Activated naive CD4-positive, alpha-beta T cell treated with anti-CD3 and anti-CD28 coated beads for 36 hours (primary cell): ENCODE data around the gene THTPA. TPM values are rescaled to one million over a fixed set of nuclear protein-coding genes. Genes with fewer than 3 reads are reported as not detected.

ENCODE experiments used
- CTCF ChIA-PET: fragments of 350-600 bp; sonication (Branson Sonifier 250); formaldehyde crosslinking; loops from one replicate; lab custom pipeline; 2021; ENCODE audit warnings: antibody characterized with exemption; lab: Charles Lee
- DNase-seq: peaks from one replicate; pipeline ENCODE4 v3.0.0-alpha.2; 2020
- H3K27ac Mint-ChIP-seq: one replicate; pipeline ENCODE4 v1.8.0; 2021; ENCODE audit warnings: mild to moderate bottlenecking, mixed read lengths
- H3K27me3 Mint-ChIP-seq: one replicate; pipeline ENCODE4 v1.8.0; 2021; ENCODE audit warnings: low read depth, mixed read lengths
- H3K36me3 Mint-ChIP-seq: one replicate; pipeline ENCODE4 v1.8.0; 2021; ENCODE audit warnings: low read depth, mixed read lengths
- H3K4me1 Mint-ChIP-seq: one replicate; pipeline ENCODE4 v1.8.0; 2021; ENCODE audit warnings: low read depth, mixed read lengths
- H3K4me3 Mint-ChIP-seq: one replicate; pipeline ENCODE4 v1.8.0; 2021; ENCODE audit warnings: mild to moderate bottlenecking, moderate library complexity, mixed read lengths
- H3K9me3 Mint-ChIP-seq: one replicate; pipeline ENCODE4 v1.8.0; 2021; ENCODE audit warnings: mixed read lengths
- intact Hi-C: fragments of 100-400 bp; cut with micrococcal nuclease; formaldehyde crosslinking; loops from one replicate; pipeline ENCODE4 v1.15.1; 2023
- total RNA-seq, 2 experiments: library from RNA; stranded (reverse); gene quantifications; one replicate each; pipeline ENCODE4 v1.2.3, GENCODE V29; 2021

The THTPA gene
- total RNA-seq, 2 experiments from 2014 or later: 6.2 to 6.6 TPM

DNA sequence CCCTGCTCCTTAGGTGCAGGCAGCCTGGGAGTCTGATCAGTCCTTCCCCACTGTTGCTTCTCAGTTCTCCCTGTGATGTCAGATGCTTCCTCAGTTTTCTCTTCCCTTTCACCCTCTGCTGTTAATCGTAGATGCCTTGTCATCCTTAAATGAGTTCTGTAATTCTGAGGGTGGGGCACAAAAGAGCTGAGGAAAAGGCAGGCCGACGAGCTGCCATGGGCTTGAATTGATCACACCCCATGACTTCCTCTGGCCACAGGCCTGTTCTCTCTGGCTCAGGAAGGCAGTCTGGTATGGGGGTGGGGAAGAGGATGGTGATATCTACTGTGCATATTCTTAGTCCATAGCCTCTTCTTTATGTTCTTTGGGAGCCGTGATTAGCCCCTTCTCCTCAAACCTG lies 16.8 kb downstream of the THTPA start:
- H3K4me3 Mint-ChIP-seq: no peak overlapping the region
- peaks cover 18% of the 10 kb centered on the region for H3K27me3 Mint-ChIP-seq

DNA sequence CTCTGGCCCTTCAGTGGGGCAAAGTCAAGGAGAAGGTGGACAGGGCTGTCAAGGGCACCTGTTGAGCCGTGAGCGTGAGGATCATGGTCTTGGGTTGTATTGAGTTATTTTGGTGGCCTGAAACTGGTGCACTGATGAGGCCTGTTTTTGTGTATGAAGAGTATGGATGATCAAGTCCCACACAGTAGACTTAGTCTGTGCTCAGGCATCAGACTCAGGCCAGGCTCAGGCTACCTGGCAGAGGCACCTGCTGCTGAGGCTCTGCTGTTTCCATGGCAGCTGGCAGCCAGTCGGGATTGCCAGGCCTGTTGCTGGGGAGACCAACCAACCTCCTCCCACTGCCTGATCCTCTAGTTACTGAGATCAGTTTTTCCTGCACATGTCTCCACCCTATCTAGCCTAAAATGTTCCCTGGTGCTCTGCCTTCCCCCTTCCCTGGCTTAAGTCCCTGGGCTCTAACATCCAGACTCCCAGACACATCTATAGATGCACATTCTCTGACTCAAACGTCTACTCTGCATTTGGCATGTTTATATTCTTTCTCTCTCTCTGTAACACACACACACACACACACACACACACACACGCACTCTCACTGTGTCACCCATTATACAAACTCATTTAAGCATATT lies 17.4 kb downstream of the THTPA start:
- CTCF ChIA-PET: interaction anchor here (1.5 to 2.2 kb wide), 2 partner anchors 11 to 13 kb away, joined by 6 to 12 read pairs; no protein-coding TSS in a partner anchor

More for the DNA sequence above, 16.8 kb downstream of the THTPA start:
- H3K9me3 Mint-ChIP-seq: no peaks in the 10 kb centered on the region
- no peaks in the 10 kb centered on the region for H3K36me3 Mint-ChIP-seq
- no peak for DNase-seq
- peaks cover 20% of the 10 kb centered on the region for H3K4me1 Mint-ChIP-seq
- H3K27ac Mint-ChIP-seq: no peak overlapping the region
- CTCF ChIA-PET: interaction anchor here (2.2 kb wide), 1 partner anchor 10 kb away, joined by 12 read pairs; no protein-coding TSS in a partner anchor
- intact Hi-C loops: no loop called here

DNA sequence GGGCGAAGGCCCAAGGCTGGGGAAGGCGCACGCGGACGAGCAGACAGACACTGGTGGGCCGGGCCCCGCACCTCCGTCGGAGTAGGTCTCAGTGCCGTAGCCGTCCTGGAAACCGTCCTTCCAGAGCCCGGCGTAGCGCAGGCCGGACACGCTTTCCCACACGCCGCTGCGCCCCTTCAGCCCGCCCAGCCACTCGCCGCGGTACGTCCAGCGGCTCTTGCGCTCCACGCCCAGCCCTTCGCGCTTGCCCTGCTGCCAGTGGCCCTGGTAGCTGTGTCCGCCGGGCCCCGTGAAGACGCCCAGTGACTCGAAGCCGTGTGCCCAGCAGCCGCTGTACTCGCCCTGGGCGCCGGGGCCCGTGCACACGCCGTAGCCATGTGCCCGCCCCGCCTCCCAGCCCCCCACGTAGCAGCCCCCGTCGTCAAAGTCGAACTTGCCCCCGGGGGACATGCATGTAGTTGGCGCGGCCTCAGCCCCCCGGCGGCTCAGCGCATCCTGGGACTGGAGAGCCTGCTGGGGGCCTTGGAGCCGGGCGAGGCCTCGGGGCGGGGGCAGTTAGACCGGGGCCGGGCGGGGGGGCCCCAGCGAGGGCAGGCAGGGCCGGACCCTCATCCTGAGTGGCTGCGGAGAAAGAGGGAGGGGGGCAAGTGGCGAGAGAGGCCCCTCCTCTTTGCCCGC lies 21.1 kb downstream of the THTPA start:
- intact Hi-C loops: no loop called here
- Mint-ChIP-seq H3K4me3 (peak overlapping the region; percentile 47), H3K4me1 (peaks cover 19% of the 10 kb centered on the region), H3K36me3 (no peaks in the 10 kb centered on the region), H3K27me3 (peaks cover 31% of the 10 kb centered on the region), H3K27ac (no peak overlapping the region), H3K9me3 (no peaks in the 10 kb centered on the region)
- CTCF ChIA-PET: no interaction called here
- no peak for DNase-seq

More for the DNA sequence above, 17.4 kb downstream of the THTPA start:
- H3K36me3 Mint-ChIP-seq: no peaks in the 10 kb centered on the region
- peaks cover 20% of the 10 kb centered on the region for H3K4me1 Mint-ChIP-seq
- intact Hi-C loops: no loop called here
- no peak for DNase-seq
- no peak overlapping the region for H3K27ac Mint-ChIP-seq
- H3K27me3 Mint-ChIP-seq: peaks cover 20% of the 10 kb centered on the region
- H3K9me3 Mint-ChIP-seq: no peaks in the 10 kb centered on the region
- H3K4me3 Mint-ChIP-seq: no peak overlapping the region

DNA sequence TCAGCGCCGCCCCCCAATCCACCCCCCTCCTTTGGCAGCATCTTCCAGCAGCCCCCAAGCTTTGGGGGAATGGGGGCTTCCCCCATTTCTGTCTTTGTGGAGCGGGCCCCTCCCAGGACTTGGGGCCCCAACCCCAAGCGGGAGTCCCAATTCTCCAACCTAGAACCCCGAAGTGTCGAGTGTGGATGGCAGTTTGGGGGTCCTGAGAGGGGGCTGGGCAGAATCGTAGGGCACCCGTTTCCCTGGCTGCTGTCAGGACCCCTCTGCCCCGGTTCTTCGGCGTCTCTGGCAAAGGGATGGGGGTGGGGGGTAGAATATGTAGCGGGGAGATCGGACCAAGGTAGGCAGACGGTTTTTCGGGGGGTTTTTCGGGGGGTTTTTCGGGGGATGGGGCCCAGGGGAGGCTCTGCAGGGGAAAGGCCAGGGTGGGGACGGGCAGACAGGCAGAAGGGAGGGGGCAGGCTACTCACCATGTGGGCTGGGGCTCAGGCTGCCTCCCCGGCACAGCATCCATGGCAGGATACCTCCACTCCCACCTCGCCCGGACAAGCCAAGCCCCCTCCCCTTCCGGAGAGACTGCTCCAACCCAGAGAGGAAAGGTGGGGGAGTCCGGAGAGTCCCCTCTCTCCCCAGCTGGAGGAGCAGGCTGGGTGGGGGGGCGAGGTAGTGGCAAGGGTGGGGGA lies 21.8 kb downstream of the THTPA start:
- peaks cover 19% of the 10 kb centered on the region for H3K4me1 Mint-ChIP-seq
- intact Hi-C loops: no loop called here
- H3K9me3 Mint-ChIP-seq: no peaks in the 10 kb centered on the region
- H3K4me3 Mint-ChIP-seq: no peak overlapping the region
- peaks cover 37% of the 10 kb centered on the region for H3K27me3 Mint-ChIP-seq
- no peak for DNase-seq
- CTCF ChIA-PET: interaction anchor here (0.7 kb wide), 1 partner anchor 22 kb away, joined by 3 read pairs; no protein-coding TSS in a partner anchor
- no peak overlapping the region for H3K27ac Mint-ChIP-seq
- H3K36me3 Mint-ChIP-seq: no peaks in the 10 kb centered on the region

GRCh38 chr14:23578560-23579310 lies 22.7 kb downstream of the THTPA start, which contains the start of gene JPH4:
TSS of gene JPH4 (minus strand) at chr14:23578790. CDS start at chr14:23577453, 1,337 bp downstream.
- Mint-ChIP-seq H3K36me3 (no peaks in the 10 kb centered on the region), H3K4me3 (no peak within 1 kb of the TSS), H3K4me1 (peaks cover 19% of the 10 kb centered on the region), H3K27me3 (peaks cover 38% of the 10 kb centered on the region), H3K9me3 (no peaks in the 10 kb centered on the region), H3K27ac (no peak within 1 kb of the TSS)
- CTCF ChIA-PET: interaction anchor here (0.7 kb wide), 1 partner anchor 23 kb away, joined by 3 read pairs; no protein-coding TSS in a partner anchor
- intact Hi-C loops: no loop called here
- DNase-seq: no peak

DNA sequence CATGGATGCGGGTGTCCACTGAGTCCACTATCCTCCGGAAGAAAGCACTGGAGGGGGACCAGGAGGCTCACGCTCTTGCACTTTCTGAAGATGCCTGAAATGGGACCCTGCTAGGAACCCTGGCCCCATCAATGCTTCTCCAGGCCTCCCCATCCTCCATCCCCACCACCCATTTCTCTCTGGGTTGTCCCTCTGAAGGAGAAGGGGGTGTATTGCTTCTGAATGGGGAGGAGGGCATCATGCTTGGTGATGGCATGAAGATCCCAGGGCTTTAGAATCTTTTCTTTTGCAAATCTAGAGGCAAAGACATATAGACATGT lies 23.2 kb downstream of the THTPA start:
- H3K9me3 Mint-ChIP-seq: no peaks in the 10 kb centered on the region
- no peak for DNase-seq
- no peak overlapping the region for H3K4me3 Mint-ChIP-seq
- no peak overlapping the region for H3K27ac Mint-ChIP-seq
- intact Hi-C loops: no loop called here
- peaks cover 19% of the 10 kb centered on the region for H3K4me1 Mint-ChIP-seq
- CTCF ChIA-PET: no interaction called here
- H3K27me3 Mint-ChIP-seq: peaks cover 42% of the 10 kb centered on the region
- H3K36me3 Mint-ChIP-seq: no peaks in the 10 kb centered on the region

DNA sequence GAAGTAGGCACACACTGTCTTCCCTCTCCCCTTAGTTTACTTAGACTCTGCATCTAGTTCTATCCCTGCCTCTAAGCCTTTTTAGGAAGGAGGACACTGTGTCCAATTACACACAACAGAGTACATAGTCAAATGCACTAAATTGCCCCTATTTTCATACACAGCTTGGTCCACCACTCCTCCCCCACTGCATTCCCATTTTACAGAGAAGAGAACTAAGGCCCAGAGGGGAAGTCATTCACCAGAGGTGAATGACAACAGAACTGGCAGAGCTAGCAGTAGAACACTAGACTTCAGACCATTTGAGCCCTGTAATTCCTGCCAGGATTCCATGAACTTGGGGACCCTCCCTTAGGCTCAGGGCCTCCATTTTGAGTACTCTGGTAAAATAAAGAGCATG lies 23.7 kb downstream of the THTPA start:
- Mint-ChIP-seq H3K27me3 (peaks cover 45% of the 10 kb centered on the region), H3K36me3 (no peaks in the 10 kb centered on the region), H3K27ac (no peak overlapping the region), H3K4me3 (no peak overlapping the region), H3K4me1 (peaks cover 19% of the 10 kb centered on the region), H3K9me3 (no peaks in the 10 kb centered on the region)
- DNase-seq: no peak
- CTCF ChIA-PET: interaction anchor here (2.2 kb wide), 1 partner anchor 52 kb away, joined by 7 read pairs; no protein-coding TSS in a partner anchor
- intact Hi-C loops: no loop called here

DNA sequence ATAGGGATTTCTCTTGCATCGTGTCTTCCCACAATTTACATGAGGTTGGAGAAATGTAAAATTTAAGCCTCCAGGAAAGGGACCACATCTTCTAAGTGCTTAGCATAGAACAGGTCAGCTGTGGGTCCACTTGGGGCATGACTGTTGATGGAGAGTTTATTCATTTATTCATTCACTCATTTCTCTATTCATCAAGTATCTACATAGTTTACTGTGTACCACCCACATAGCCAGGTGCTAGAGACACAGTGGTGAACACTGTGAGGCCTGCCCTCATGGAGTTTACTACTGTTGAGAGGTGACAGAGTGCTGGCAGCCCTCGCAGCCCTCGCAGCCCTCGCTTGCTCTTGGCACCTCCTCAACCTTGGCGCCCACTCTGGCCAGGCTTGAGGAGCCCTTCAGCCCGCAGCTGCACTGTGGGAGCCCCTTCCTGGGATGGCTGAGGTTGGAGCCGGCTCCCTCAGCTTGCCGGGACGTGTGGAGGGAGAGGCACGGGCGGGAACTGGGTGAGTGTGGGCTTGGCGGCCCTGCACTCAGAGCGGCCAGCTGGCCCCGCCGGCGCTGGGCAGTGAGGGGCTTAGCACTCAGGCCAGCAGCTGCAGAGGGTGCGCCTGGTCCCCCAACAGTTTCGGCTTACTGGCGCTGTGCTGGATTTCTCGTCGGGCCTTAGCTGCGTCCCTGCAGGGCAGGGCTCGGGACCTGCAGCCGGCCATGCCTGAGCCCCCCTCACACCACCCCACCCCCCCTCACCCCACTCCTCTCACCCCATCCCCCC lies 24.3 kb downstream of the THTPA start:
- CTCF ChIA-PET: interaction anchor here (1.7 to 2.2 kb wide), 2 partner anchors 9 to 52 kb away, joined by 5 to 7 read pairs; no protein-coding TSS in a partner anchor
- intact Hi-C loops: no loop called here
- Mint-ChIP-seq H3K36me3 (no peaks in the 10 kb centered on the region), H3K27ac (no peak overlapping the region), H3K27me3 (peaks cover 42% of the 10 kb centered on the region), H3K4me3 (no peak overlapping the region), H3K9me3 (no peaks in the 10 kb centered on the region), H3K4me1 (peaks cover 19% of the 10 kb centered on the region)
- no peak for DNase-seq

GRCh38 chr14:23580948-23581281 lies 24.8 kb downstream of the THTPA start:
- no peak overlapping the region for H3K4me3 Mint-ChIP-seq
- H3K27me3 Mint-ChIP-seq: peaks cover 43% of the 10 kb centered on the region
- peaks cover 19% of the 10 kb centered on the region for H3K4me1 Mint-ChIP-seq
- no peak overlapping the region for H3K27ac Mint-ChIP-seq
- intact Hi-C loops: no loop called here
- H3K36me3 Mint-ChIP-seq: no peaks in the 10 kb centered on the region
- no peak for DNase-seq
- no peaks in the 10 kb centered on the region for H3K9me3 Mint-ChIP-seq
- CTCF ChIA-PET: interaction anchor here (1.7 to 2.2 kb wide), 2 partner anchors 9 to 51 kb away, joined by 5 to 7 read pairs; no protein-coding TSS in a partner anchor

DNA sequence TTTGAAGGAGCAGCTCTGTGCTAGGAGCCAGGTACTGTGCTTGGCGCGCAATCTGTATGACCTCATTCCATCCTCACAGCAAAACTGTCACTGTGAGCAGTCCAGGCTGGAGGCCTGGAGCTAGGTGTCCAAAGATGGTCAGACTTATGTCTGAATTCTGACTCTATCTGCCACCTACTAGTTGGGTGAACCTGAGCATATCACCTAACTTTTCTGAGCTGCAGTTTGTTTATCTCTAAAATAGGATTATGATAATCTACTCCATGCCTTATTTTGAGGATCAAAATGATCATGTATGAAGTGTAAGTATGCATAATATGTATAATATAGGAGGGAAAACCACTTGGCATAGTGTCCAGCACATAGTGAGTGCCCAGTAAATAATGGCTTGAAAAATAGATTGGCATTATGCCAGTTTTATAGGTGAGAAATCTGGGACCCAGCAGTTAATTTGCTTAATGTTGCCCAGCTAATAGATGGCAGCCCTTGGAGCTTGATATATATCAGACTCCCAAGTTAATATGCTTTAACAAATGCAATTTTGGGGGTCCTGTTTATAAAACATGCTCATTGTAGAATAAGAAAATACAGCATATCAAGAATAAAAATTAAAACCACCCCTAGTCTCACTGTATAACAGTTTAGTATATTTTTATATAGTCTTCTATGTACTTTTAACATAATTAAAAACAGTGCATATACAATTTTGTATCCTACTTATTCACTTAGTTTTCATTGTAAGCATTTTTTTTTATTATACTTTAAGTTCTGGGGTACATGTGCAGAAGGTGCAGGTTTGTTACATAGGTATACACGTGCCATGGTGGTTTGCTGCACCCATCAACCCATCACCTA lies 27.1 kb downstream of the THTPA start:
- no peak overlapping the region for H3K27ac Mint-ChIP-seq
- H3K36me3 Mint-ChIP-seq: no peaks in the 10 kb centered on the region
- H3K4me3 Mint-ChIP-seq: no peak overlapping the region
- no peak for DNase-seq
- H3K9me3 Mint-ChIP-seq: no peaks in the 10 kb centered on the region
- H3K4me1 Mint-ChIP-seq: peaks cover 9% of the 10 kb centered on the region
- peaks cover 34% of the 10 kb centered on the region for H3K27me3 Mint-ChIP-seq
- CTCF ChIA-PET: interaction anchor here (0.6 to 1.8 kb wide), 4 partner anchors 20 to 507 kb away, joined by 3 to 5 read pairs (median 3); no protein-coding TSS in a partner anchor
- intact Hi-C loops: no loop called here
